Neural progenitor cell (in vitro differentiated cells): ENCODE measurements around the gene ITSN1. TPM values are rescaled to one million over a fixed set of nuclear protein-coding genes. Genes with fewer than 3 reads are reported as not detected.

ENCODE experiments used
- DNase-seq: peaks from one replicate; pipeline ENCODE4 v3.0.0-alpha.2; 2016; ENCODE audit warnings: low spot score
- H2AFZ ChIP-seq: fragments of 200-600 bp; sonication (generic); replicated peaks from 2 replicates; pipeline ENCODE4 v1.6.1; 2016; ENCODE audit warnings: antibody characterized with exemption
- H3F3A ChIP-seq: fragments of 200-600 bp; sonication (generic); 2 replicates; pipeline ENCODE4 v1.6.1; 2016; ENCODE audit warnings: antibody characterized with exemption, low read depth
- H3K27ac ChIP-seq: fragments of 200-600 bp; sonication (generic); 2 replicates; pipeline ENCODE4 v1.5.1; 2016; ENCODE audit warnings: mild to moderate bottlenecking
- H3K27me3 ChIP-seq: fragments of 200-600 bp; sonication (generic); 2 replicates; pipeline ENCODE4 v1.6.1; 2016; ENCODE audit warnings: mild to moderate bottlenecking, moderate library complexity
- H3K36me3 ChIP-seq: fragments of 200-600 bp; sonication (generic); 2 replicates; pipeline ENCODE4 v1.5.1; 2016
- H3K4me1 ChIP-seq: fragments of 200-600 bp; sonication (generic); 2 replicates; pipeline ENCODE4 v1.6.1; 2016; ENCODE audit warnings: mixed run types
- H3K4me2 ChIP-seq: fragments of 200-600 bp; sonication (generic); 2 replicates; pipeline ENCODE4 v1.6.1; 2016
- H3K4me3 ChIP-seq: fragments of 200-600 bp; sonication (generic); 2 replicates; pipeline ENCODE4 v1.5.1; 2016
- H3K79me2 ChIP-seq: fragments of 200-600 bp; sonication (generic); 2 replicates; pipeline ENCODE4 v1.6.1; 2016; ENCODE audit warnings: low read depth
- H3K9ac ChIP-seq: fragments of 200-600 bp; sonication (generic); 2 replicates; pipeline ENCODE4 v1.6.1; 2016
- H3K9me3 ChIP-seq: fragments of 200-600 bp; sonication (generic); 2 replicates; pipeline ENCODE4 v1.5.1; 2016; ENCODE audit warnings: low read depth
- H4K20me1 ChIP-seq: fragments of 200-600 bp; sonication (generic); 2 replicates; pipeline ENCODE4 v1.6.1; 2016; ENCODE audit warnings: low read depth
- H3K27ac Mint-ChIP-seq: 3 replicates; pipeline ENCODE4 v1.8.0; 2021; ENCODE audit warnings: mixed read lengths
- H3K27me3 Mint-ChIP-seq: 2 replicates; pipeline ENCODE4 v1.8.0; 2022; ENCODE audit warnings: low read depth, mild to moderate bottlenecking, inconsistent platforms, moderate library complexity, mixed read lengths; ENCODE audit not compliant: insufficient read depth
- H3K36me3 Mint-ChIP-seq: 3 replicates; pipeline ENCODE4 v1.8.0; 2021; ENCODE audit warnings: mixed read lengths
- H3K4me1 Mint-ChIP-seq: 3 replicates; pipeline ENCODE4 v1.8.0; 2021; ENCODE audit warnings: mixed read lengths
- H3K4me3 Mint-ChIP-seq: 3 replicates; pipeline ENCODE4 v1.8.0; 2021; ENCODE audit warnings: mild to moderate bottlenecking, moderate library complexity, mixed read lengths
- H3K9me3 Mint-ChIP-seq: 3 replicates; pipeline ENCODE4 v1.8.0; 2020; ENCODE audit warnings: mixed read lengths
- CTCF ChIP-seq: fragments of 200-600 bp; sonication (generic); IDR thresholded peaks from 2 replicates; pipeline ENCODE4 v1.5.1; 2017; ENCODE audit warnings: antibody characterized with exemption, mild to moderate bottlenecking
- EZH2 ChIP-seq: fragments of 200-600 bp; sonication (generic); IDR thresholded peaks from 2 replicates; pipeline ENCODE4 v1.6.1; 2017; ENCODE audit warnings: antibody characterized with exemption, mild to moderate bottlenecking, moderate library complexity
- EZH2phosphoT487 ChIP-seq: fragments of 200-600 bp; sonication (generic); IDR thresholded peaks from 2 replicates; pipeline ENCODE4 v1.6.1; 2017; ENCODE audit warnings: antibody characterized with exemption
- total RNA-seq: library from RNA; depleted of rRNA; stranded (reverse); fragments of >200 nt; gene quantifications from 2 replicates; pipeline ENCODE4 v1.2.3, GENCODE V29; 2015; ENCODE audit warnings: low replicate concordance

Gene ITSN1
- total RNA-seq, 1 donor from 2014 or later = 136 TPM

GRCh38 chr21:33821503-33822322 lies 179.4 kb downstream of the ITSN1 start:
- Histone ChIP-seq H3K27me3 (no peaks in the 10 kb centered on the region), H3F3A (peaks cover 6% of the 10 kb centered on the region), H3K4me1 (peaks cover 6% of the 10 kb centered on the region), H3K4me2 (no peak overlapping the region), H3K27ac (no peak overlapping the region), H3K9ac (no peak overlapping the region), H3K4me3 (no peak overlapping the region), H4K20me1 (peaks cover 9% of the 10 kb centered on the region), H3K79me2 (no peaks in the 10 kb centered on the region), H3K9me3 (no peaks in the 10 kb centered on the region), H3K36me3 (peaks cover 4% of the 10 kb centered on the region), H2AFZ (no peak overlapping the region)
- DNase-seq = no peak
- H3K27ac Mint-ChIP-seq = no peak overlapping the region
- H3K4me3 Mint-ChIP-seq = no peak overlapping the region
- no peaks in the 10 kb centered on the region for H3K9me3 Mint-ChIP-seq
- H3K36me3 Mint-ChIP-seq = peaks cover 36% of the 10 kb centered on the region
- no peak for TF ChIP-seq EZH2
- TF ChIP-seq CTCF = no peak
- TF ChIP-seq EZH2phosphoT487 = no peak
- peaks cover 3% of the 10 kb centered on the region for H3K27me3 Mint-ChIP-seq
- H3K4me1 Mint-ChIP-seq = peaks cover 14% of the 10 kb centered on the region

GRCh38 chr21:33824156-33824941 lies 182.0 kb downstream of the ITSN1 start:
- H3K36me3 ChIP-seq = peaks cover 4% of the 10 kb centered on the region
- TF ChIP-seq EZH2phosphoT487 (no peak), EZH2 (no peak), CTCF (no peak)
- Mint-ChIP-seq H3K9me3 (no peaks in the 10 kb centered on the region), H3K4me3 (no peak overlapping the region), H3K36me3 (peaks cover 46% of the 10 kb centered on the region), H3K27me3 (peaks cover 3% of the 10 kb centered on the region), H3K27ac (peak overlapping the region; percentile 76), H3K4me1 (peaks cover 7% of the 10 kb centered on the region)
- no peak overlapping the region for H3K4me2 ChIP-seq
- DNase-seq = no peak
- H3K9ac ChIP-seq = no peak overlapping the region
- no peak overlapping the region for H3K4me3 ChIP-seq
- H3K4me1 ChIP-seq = no peaks in the 10 kb centered on the region
- H3K9me3 ChIP-seq = no peaks in the 10 kb centered on the region
- no peaks in the 10 kb centered on the region for H4K20me1 ChIP-seq
- no peaks in the 10 kb centered on the region for H3K79me2 ChIP-seq
- H3K27me3 ChIP-seq = no peaks in the 10 kb centered on the region
- H3K27ac ChIP-seq = no peak overlapping the region
- no peak overlapping the region for H2AFZ ChIP-seq
- H3F3A ChIP-seq = peaks cover 2% of the 10 kb centered on the region

- Histone ChIP-seq H3K27me3 (no peaks in the 10 kb centered on the region), H3K4me2 (no peak overlapping the region), H3K4me1 (no peaks in the 10 kb centered on the region), H3K4me3 (no peak overlapping the region), H3K36me3 (peaks cover 4% of the 10 kb centered on the region), H4K20me1 (no peaks in the 10 kb centered on the region), H3K79me2 (no peaks in the 10 kb centered on the region), H2AFZ (no peak overlapping the region), H3K9ac (no peak overlapping the region), H3K27ac (no peak overlapping the region), H3K9me3 (no peaks in the 10 kb centered on the region), H3F3A (peaks cover 2% of the 10 kb centered on the region)
- H3K27me3 Mint-ChIP-seq = peaks cover 3% of the 10 kb centered on the region
- peaks cover 7% of the 10 kb centered on the region for H3K4me1 Mint-ChIP-seq
- no peak overlapping the region for H3K4me3 Mint-ChIP-seq
- H3K36me3 Mint-ChIP-seq = peaks cover 55% of the 10 kb centered on the region
- DNase-seq = no peak
- TF ChIP-seq EZH2 (no peak), EZH2phosphoT487 (no peak), CTCF (no peak)
- H3K27ac Mint-ChIP-seq = no peak overlapping the region
- H3K9me3 Mint-ChIP-seq = no peaks in the 10 kb centered on the region
These were observed 183.1 kb downstream of the ITSN1 start for GRCh38 chr21:33825419-33825818.
